Hepatocyte (in vitro differentiated cells): Measurements from ENCODE around the gene MLLT6.

Experiments
- EZH2phosphoT487 ChIP-seq: fragments of 200-600 bp; sonication (generic); IDR thresholded peaks from one replicate; pipeline ENCODE4 v1.6.1; 2018; ENCODE audit warnings: antibody characterized with exemption, mild to moderate bottlenecking, low read depth, moderate library complexity; ENCODE audit not compliant: unreplicated experiment, severe bottlenecking
- TF ChIP-seq, protein P1 (sequence below): fragments of 200-600 bp; sonication (generic); IDR thresholded peaks from 2 replicates; pipeline ENCODE4 v1.5.1; 2016; ENCODE audit warnings: antibody characterized with exemption, mild to moderate bottlenecking; ENCODE audit not compliant: poor library complexity

DNA sequence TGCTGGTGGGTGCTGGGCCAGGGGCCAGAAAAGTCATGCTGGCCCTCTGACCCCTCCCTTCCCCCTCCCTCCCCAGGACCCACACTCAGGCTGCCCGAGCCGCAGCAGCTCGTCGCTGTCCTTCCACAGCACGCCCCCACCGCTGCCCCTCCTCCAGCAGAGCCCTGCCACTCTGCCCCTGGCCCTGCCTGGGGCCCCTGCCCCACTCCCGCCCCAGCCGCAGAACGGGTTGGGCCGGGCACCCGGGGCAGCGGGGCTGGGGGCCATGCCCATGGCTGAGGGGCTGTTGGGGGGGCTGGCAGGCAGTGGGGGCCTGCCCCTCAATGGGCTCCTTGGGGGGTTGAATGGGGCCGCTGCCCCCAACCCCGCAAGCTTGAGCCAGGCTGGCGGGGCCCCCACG lies 16.7 kb downstream of the MLLT6 start:
- TF ChIP-seq, protein P1, sequence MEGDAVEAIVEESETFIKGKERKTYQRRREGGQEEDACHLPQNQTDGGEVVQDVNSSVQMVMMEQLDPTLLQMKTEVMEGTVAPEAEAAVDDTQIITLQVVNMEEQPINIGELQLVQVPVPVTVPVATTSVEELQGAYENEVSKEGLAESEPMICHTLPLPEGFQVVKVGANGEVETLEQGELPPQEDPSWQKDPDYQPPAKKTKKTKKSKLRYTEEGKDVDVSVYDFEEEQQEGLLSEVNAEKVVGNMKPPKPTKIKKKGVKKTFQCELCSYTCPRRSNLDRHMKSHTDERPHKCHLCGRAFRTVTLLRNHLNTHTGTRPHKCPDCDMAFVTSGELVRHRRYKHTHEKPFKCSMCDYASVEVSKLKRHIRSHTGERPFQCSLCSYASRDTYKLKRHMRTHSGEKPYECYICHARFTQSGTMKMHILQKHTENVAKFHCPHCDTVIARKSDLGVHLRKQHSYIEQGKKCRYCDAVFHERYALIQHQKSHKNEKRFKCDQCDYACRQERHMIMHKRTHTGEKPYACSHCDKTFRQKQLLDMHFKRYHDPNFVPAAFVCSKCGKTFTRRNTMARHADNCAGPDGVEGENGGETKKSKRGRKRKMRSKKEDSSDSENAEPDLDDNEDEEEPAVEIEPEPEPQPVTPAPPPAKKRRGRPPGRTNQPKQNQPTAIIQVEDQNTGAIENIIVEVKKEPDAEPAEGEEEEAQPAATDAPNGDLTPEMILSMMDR, result no peak
- TF ChIP-seq EZH2phosphoT487, result no peak
